Measurements from ENCODE around the gene AP2A2. TPM values are rescaled to one million over a fixed set of nuclear protein-coding genes. Genes with fewer than 3 reads are reported as not detected.

AP2A2 gene
- polyA plus RNA-seq, 10 donors: 40.5 to 62.5 (median 49.2) TPM

- no peak for DNase-seq
These were observed 3.6 kb upstream of the AP2A2 start for GRCh38 chr11:921921-922678.

GRCh38 chr11:923691-924405 is 1.8 kb upstream of the AP2A2 start:
- DNase-seq: no peak

- peak in 1 of 3 donors; percentile 60 for DNase-seq
These were observed 1.1 kb upstream of the AP2A2 start for GRCh38 chr11:924406-925157.

GRCh38 chr11:925158-925495 is 543 bp upstream of the AP2A2 start:
- no peak for DNase-seq

GRCh38 chr11:926341-926916 is 759 bp downstream of the AP2A2 start:
- peak in 2 of 3 donors; percentile 55 to 87 for DNase-seq

- DNase-seq: no peak
These were observed 2.2 kb downstream of the AP2A2 start for GRCh38 chr11:927871-928270.

- no peak for DNase-seq
These were observed 3.1 kb downstream of the AP2A2 start for GRCh38 chr11:928786-929185.

- no peak for DNase-seq
These were observed 3.7 kb downstream of the AP2A2 start for GRCh38 chr11:929405-929804.

- peak in 2 of 3 donors; percentile 57 to 75 for DNase-seq
These were observed 5.7 kb downstream of the AP2A2 start for GRCh38 chr11:931385-931784.

- peak in 1 of 3 donors; percentile 45 for DNase-seq
These were observed 6.8 kb downstream of the AP2A2 start for GRCh38 chr11:932435-932834.

- DNase-seq: peak in 2 of 3 donors; percentile 46 to 77
These were observed 7.6 kb downstream of the AP2A2 start for GRCh38 chr11:933142-933851.

- no peak for DNase-seq
These were observed 8.3 kb downstream of the AP2A2 start for GRCh38 chr11:933936-934335.

GRCh38 chr11:934527-934926 is 8.9 kb downstream of the AP2A2 start:
- DNase-seq: no peak

- DNase-seq: no peak
These were observed 10.5 kb downstream of the AP2A2 start for GRCh38 chr11:936199-936598.

- no peak for DNase-seq
These were observed 12.2 kb downstream of the AP2A2 start for GRCh38 chr11:937841-938261.

GRCh38 chr11:940496-941135 is 14.9 kb downstream of the AP2A2 start:
- DNase-seq: no peak

GRCh38 chr11:942823-943222 is 17.2 kb downstream of the AP2A2 start:
- DNase-seq: no peak

- peak in 2 of 3 donors; percentile 17 to 32 for DNase-seq
These were observed 19.2 kb downstream of the AP2A2 start for GRCh38 chr11:944711-945470.

GRCh38 chr11:945986-946385 is 20.3 kb downstream of the AP2A2 start:
- DNase-seq: no peak

GRCh38 chr11:947744-948143 is 22.1 kb downstream of the AP2A2 start:
- no peak for DNase-seq

All from muscle of back (tissue), 11 donors.